ENCODE data around the gene MPPED1.

MPPED1 gene

DNA sequence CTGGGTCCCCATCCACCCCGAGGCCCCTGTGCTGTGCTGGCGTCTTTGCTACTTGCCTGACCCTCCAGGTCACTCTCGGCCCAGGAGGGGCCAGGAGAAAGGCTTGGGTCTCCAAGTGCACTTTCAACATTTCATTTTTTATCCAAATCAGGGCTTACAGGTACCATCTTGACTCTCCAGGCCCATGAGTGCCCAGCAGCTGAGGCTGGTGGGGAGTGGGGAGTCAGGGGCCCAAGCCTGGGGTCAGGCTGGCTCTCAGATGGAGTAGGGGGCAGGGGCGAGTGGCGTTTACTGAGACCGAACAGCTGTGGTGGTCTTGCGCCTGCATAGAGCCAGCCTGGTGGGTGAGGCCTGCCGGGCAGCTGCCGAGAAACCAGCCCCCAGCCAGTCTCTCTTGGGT, 61.6 kb downstream of the MPPED1 start:
- Histone ChIP-seq H3K4me2 (ENCODE audit: low read depth, low read length, poor library complexity, severe bottlenecking) (no peak overlapping the region), H3K27ac (ENCODE audit: low read depth, low read length) (no peak overlapping the region), H3K9me3 (ENCODE audit: insufficient read depth, low read length) (no peaks in the 10 kb centered on the region), H2AFZ (ENCODE audit: low read depth, low read length, severe bottlenecking) (no peak overlapping the region), H3K79me2 (ENCODE audit: insufficient read depth, low read length) (no peaks in the 10 kb centered on the region), H3K9ac (ENCODE audit: low read length) (no peak overlapping the region), H3K4me3 (ENCODE audit: insufficient read depth, low read length, poor library complexity, severe bottlenecking) (no peak overlapping the region), H3K9me2 (replicated peaks; ENCODE audit: insufficient read depth, low read length) (no peaks in the 10 kb centered on the region), H3K27me3 (ENCODE audit: low read length) (no peaks in the 10 kb centered on the region), H4K20me1 (ENCODE audit: low read depth, low read length) (no peaks in the 10 kb centered on the region), H3K36me3 (ENCODE audit: low read length) (no peaks in the 10 kb centered on the region), H3F3A (ENCODE audit: insufficient read depth) (no peaks in the 10 kb centered on the region)
- TF ChIP-seq EZH2phosphoT487 (conservative IDR thresholded peaks at IDR 0.05; ENCODE audit: low read length): no peak
- TF ChIP-seq, protein P1, sequence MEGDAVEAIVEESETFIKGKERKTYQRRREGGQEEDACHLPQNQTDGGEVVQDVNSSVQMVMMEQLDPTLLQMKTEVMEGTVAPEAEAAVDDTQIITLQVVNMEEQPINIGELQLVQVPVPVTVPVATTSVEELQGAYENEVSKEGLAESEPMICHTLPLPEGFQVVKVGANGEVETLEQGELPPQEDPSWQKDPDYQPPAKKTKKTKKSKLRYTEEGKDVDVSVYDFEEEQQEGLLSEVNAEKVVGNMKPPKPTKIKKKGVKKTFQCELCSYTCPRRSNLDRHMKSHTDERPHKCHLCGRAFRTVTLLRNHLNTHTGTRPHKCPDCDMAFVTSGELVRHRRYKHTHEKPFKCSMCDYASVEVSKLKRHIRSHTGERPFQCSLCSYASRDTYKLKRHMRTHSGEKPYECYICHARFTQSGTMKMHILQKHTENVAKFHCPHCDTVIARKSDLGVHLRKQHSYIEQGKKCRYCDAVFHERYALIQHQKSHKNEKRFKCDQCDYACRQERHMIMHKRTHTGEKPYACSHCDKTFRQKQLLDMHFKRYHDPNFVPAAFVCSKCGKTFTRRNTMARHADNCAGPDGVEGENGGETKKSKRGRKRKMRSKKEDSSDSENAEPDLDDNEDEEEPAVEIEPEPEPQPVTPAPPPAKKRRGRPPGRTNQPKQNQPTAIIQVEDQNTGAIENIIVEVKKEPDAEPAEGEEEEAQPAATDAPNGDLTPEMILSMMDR (IDR thresholded peaks at IDR 0.05; ENCODE audit: insufficient read depth, low read length, poor library complexity, severe bottlenecking): no peak

DNA sequence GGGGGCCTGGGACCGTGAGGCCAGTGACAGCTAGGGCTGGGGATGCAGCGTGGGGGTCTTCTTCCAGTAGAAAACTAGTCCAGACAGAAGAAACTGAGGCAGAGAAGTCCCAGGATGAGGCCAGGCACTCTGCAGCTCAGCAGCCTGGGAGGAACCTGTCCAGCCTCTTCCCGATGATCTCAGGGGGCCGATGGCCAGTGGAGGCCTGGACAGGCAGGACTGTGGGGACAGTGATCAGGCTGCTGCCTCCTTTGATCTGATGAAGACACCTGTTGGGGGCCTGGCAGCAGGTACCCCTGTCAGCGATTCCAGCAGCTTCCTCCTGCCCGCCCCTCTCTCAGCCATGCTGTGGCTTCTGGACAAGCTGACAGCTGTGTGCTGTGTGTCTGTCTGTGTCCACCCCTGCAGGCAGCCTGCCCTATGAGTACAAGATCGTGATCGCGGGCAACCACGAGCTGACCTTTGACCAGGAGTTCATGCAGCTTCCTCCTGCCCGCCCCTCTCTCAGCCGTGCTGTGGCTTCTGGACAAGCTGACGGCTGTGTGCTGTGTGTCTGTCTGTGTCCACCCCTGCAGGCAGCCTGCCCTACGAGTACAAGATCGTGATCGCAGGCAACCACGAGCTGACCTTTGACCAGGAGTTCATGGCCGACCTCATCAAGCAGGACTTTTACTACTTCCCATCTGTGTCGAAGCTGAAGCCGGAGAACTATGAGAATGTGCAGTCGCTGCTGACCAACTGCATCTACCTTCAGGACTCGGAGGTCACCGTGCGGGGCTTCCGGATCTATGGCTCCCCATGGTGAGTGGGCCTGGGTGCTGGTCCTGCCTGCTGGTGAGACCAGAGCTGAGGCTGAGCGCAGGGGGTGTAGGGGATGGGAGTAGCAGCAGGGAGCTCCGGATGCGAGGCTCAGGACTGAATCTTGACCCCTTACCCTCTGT, 62.6 kb downstream of the MPPED1 start:
- TF ChIP-seq, protein P1 (IDR thresholded peaks at IDR 0.05; ENCODE audit: insufficient read depth, low read length, poor library complexity, severe bottlenecking): no peak
- no peak for TF ChIP-seq EZH2phosphoT487 (conservative IDR thresholded peaks at IDR 0.05; ENCODE audit: low read length)
- no peak overlapping the region for H2AFZ ChIP-seq (ENCODE audit: low read depth, low read length, severe bottlenecking)
- no peak overlapping the region for H3K4me2 ChIP-seq (ENCODE audit: low read depth, low read length, poor library complexity, severe bottlenecking)
- H3F3A ChIP-seq (ENCODE audit: insufficient read depth): no peaks in the 10 kb centered on the region
- no peaks in the 10 kb centered on the region for H3K27me3 ChIP-seq (ENCODE audit: low read length)
- H4K20me1 ChIP-seq (ENCODE audit: low read depth, low read length): no peaks in the 10 kb centered on the region
- no peaks in the 10 kb centered on the region for H3K9me3 ChIP-seq (ENCODE audit: insufficient read depth, low read length)
- no peak overlapping the region for H3K27ac ChIP-seq (ENCODE audit: low read depth, low read length)
- H3K79me2 ChIP-seq (ENCODE audit: insufficient read depth, low read length): no peaks in the 10 kb centered on the region
- no peak overlapping the region for H3K4me3 ChIP-seq (ENCODE audit: insufficient read depth, low read length, poor library complexity, severe bottlenecking)
- no peaks in the 10 kb centered on the region for H3K9me2 ChIP-seq (replicated peaks; ENCODE audit: insufficient read depth, low read length)
- H3K36me3 ChIP-seq (ENCODE audit: low read length): no peaks in the 10 kb centered on the region
- H3K9ac ChIP-seq (ENCODE audit: low read length): no peak overlapping the region

DNA sequence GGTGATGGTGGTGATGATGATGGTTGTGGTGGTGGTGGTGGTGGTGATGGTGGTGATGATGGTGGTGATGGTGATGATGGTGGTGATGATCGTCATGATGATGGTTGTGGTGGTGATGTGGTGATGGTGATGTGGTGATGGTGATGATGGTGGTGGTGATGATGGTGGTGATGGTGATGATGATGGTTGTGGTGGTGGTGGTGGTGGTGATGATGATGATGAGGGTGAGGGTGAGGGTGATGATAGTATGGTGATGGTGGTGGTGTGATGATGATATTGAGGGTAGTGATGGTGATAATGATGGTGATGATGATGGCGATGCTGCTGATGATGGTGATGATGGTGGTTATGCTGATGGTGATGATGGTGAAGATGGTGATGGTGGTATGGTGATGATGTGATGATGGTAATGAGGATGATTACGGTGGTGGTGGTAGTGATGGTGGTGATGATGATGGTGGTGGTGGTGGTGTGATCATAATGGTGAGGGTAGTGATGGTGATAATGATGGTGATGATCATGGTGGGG, 63.8 kb downstream of the MPPED1 start:
- no peaks in the 10 kb centered on the region for H3F3A ChIP-seq (ENCODE audit: insufficient read depth)
- H3K9me2 ChIP-seq (replicated peaks; ENCODE audit: insufficient read depth, low read length): no peaks in the 10 kb centered on the region
- no peak overlapping the region for H3K27ac ChIP-seq (ENCODE audit: low read depth, low read length)
- no peaks in the 10 kb centered on the region for H3K36me3 ChIP-seq (ENCODE audit: low read length)
- no peaks in the 10 kb centered on the region for H3K27me3 ChIP-seq (ENCODE audit: low read length)
- no peak overlapping the region for H3K9ac ChIP-seq (ENCODE audit: low read length)
- no peaks in the 10 kb centered on the region for H4K20me1 ChIP-seq (ENCODE audit: low read depth, low read length)
- TF ChIP-seq, protein P1 (IDR thresholded peaks at IDR 0.05; ENCODE audit: insufficient read depth, low read length, poor library complexity, severe bottlenecking): no peak
- no peak for TF ChIP-seq EZH2phosphoT487 (conservative IDR thresholded peaks at IDR 0.05; ENCODE audit: low read length)
- H3K4me2 ChIP-seq (ENCODE audit: low read depth, low read length, poor library complexity, severe bottlenecking): no peak overlapping the region
- no peaks in the 10 kb centered on the region for H3K79me2 ChIP-seq (ENCODE audit: insufficient read depth, low read length)
- no peaks in the 10 kb centered on the region for H3K9me3 ChIP-seq (ENCODE audit: insufficient read depth, low read length)
- no peak overlapping the region for H2AFZ ChIP-seq (ENCODE audit: low read depth, low read length, severe bottlenecking)
- no peak overlapping the region for H3K4me3 ChIP-seq (ENCODE audit: insufficient read depth, low read length, poor library complexity, severe bottlenecking)

Data from SU-DHL-6 (cell line).